Breast epithelium (tissue), 4 donors: ENCODE measurements around the gene DSCAML1. TPM values are rescaled to one million over a fixed set of nuclear protein-coding genes. Genes with fewer than 3 reads are reported as not detected.

Experiments used
- DNase-seq, 2 donors: peaks; one replicate each; pipeline ENCODE4 v3.0.0-alpha.2; 2019; ENCODE audit warnings: low spot score in 2 of 2
- H3K27ac ChIP-seq, 2 donors: fragments of 200-600 bp; sonication (generic) in 1 of 2; one replicate each; pipeline ENCODE4 v1.5.1; 2016 to 2019; ENCODE audit warnings: mild to moderate bottlenecking in 1 of 2
- H3K27me3 ChIP-seq, 2 donors: fragments of 200-600 bp; sonication (generic) in 1 of 2; one replicate each; pipeline versions ENCODE4 v1.5.1 to v1.6.0; 2017 to 2019; ENCODE audit warnings: control low read depth in 1 of 2, mild to moderate bottlenecking in 1 of 2
- H3K36me3 ChIP-seq: fragments of 200-600 bp; one replicate; pipeline ENCODE4 v1.5.1; 2019
- H3K4me1 ChIP-seq, 2 donors: fragments of 200-600 bp; sonication (generic); one replicate each; pipeline ENCODE4 v1.5.1; 2016 to 2019; ENCODE audit warnings: control low read depth in 1 of 2
- H3K4me3 ChIP-seq, 3 donors: fragments of 200-600 bp; sonication (generic); 1 replicate in 2 of 3; 2 replicates in 1 of 3; pipeline ENCODE4 v1.5.1; 2016 to 2019; ENCODE audit warnings: mild to moderate bottlenecking in 3 of 3, moderate library complexity in 2 of 3
- H3K9me3 ChIP-seq, 2 donors: fragments of 200-600 bp; sonication (generic) in 1 of 2; one replicate each; pipeline ENCODE4 v1.5.1; 2016 to 2019; ENCODE audit warnings: control low read depth in 1 of 2
- CTCF ChIP-seq, 3 donors: fragments of 450-650 bp; IDR thresholded peaks; one replicate each; pipeline ENCODE4 v1.5.1; 2016 to 2017; ENCODE audit warnings: antibody characterized with exemption in 3 of 3, mild to moderate bottlenecking in 3 of 3, moderate library complexity in 3 of 3
- POLR2A ChIP-seq: fragments of 450-650 bp; IDR thresholded peaks from one replicate; pipeline ENCODE4 v1.6.1; 2016; ENCODE audit warnings: antibody characterized with exemption, mild to moderate bottlenecking, moderate library complexity
- POLR2AphosphoS5 ChIP-seq, 3 donors: sonication (generic); formaldehyde crosslinking; IDR thresholded peaks; one replicate each; pipeline ENCODE4 v1.6.1; 2017; ENCODE audit warnings: antibody characterized with exemption in 3 of 3
- intact Hi-C: fragments of 100-400 bp; cut with DNase I; formaldehyde crosslinking; loops from one replicate; pipeline ENCODE4 v1.15.1; 2023; ENCODE audit warnings: low total_unique reads
- total RNA-seq, 3 donors: library from RNA; depleted of rRNA; stranded (reverse); fragments of >200 nt; gene quantifications; one replicate each; pipeline ENCODE4 v1.1.0, GENCODE V29; 2016

Gene DSCAML1
- total RNA-seq, 3 donors from 2014 or later = 0.33 to 1.8 (median 0.64) TPM

- intact Hi-C loops = no loop called here
- no peaks in the 10 kb centered on the region for H3K27me3 ChIP-seq
- H3K4me3 ChIP-seq = no peak overlapping the region
- H3K4me1 ChIP-seq = no peaks in the 10 kb centered on the region
- no peaks in the 10 kb centered on the region for H3K36me3 ChIP-seq
- no peaks in the 10 kb centered on the region for H3K9me3 ChIP-seq
- TF ChIP-seq POLR2AphosphoS5 (IDR thresholded peaks at IDR 0.05) (no peak), CTCF (IDR thresholded peaks at IDR 0.05) (no peak), POLR2A (no peak)
- no peak overlapping the region for H3K27ac ChIP-seq
- no peak for DNase-seq
These were observed 76.9 kb downstream of the DSCAML1 start for GRCh38 chr11:117720061-117720511.

GRCh38 chr11:117719480-117719879, 77.5 kb downstream of the DSCAML1 start:
- intact Hi-C loops = no loop called here
- Histone ChIP-seq H3K9me3 (no peaks in the 10 kb centered on the region), H3K36me3 (no peaks in the 10 kb centered on the region), H3K4me3 (no peak overlapping the region), H3K27me3 (no peaks in the 10 kb centered on the region), H3K27ac (no peak overlapping the region), H3K4me1 (no peaks in the 10 kb centered on the region)
- TF ChIP-seq CTCF (IDR thresholded peaks at IDR 0.05) (no peak), POLR2AphosphoS5 (IDR thresholded peaks at IDR 0.05) (no peak), POLR2A (no peak)
- no peak for DNase-seq

GRCh38 chr11:117717485-117718314, 79.3 kb downstream of the DSCAML1 start:
- TF ChIP-seq POLR2A (no peak), CTCF (IDR thresholded peaks at IDR 0.05) (no peak), POLR2AphosphoS5 (IDR thresholded peaks at IDR 0.05) (no peak)
- Histone ChIP-seq H3K36me3 (no peaks in the 10 kb centered on the region), H3K4me3 (no peak overlapping the region), H3K9me3 (no peaks in the 10 kb centered on the region), H3K4me1 (no peaks in the 10 kb centered on the region), H3K27ac (peak overlapping the region; percentile 45 to 48), H3K27me3 (no peaks in the 10 kb centered on the region)
- peak; percentile 21 to 67 for DNase-seq
- intact Hi-C loops = no loop called here

GRCh38 chr11:117716521-117717440, 80.2 kb downstream of the DSCAML1 start:
- Histone ChIP-seq H3K27me3 (no peaks in the 10 kb centered on the region), H3K36me3 (no peaks in the 10 kb centered on the region), H3K4me3 (no peak overlapping the region), H3K4me1 (no peaks in the 10 kb centered on the region), H3K27ac (peak overlapping the region; percentile 26 to 45), H3K9me3 (no peaks in the 10 kb centered on the region)
- DNase-seq = no peak
- intact Hi-C loops = no loop called here
- TF ChIP-seq CTCF (IDR thresholded peaks at IDR 0.05) (no peak), POLR2A (no peak), POLR2AphosphoS5 (IDR thresholded peaks at IDR 0.05) (no peak)
